ENCODE measurements around the gene SLC35F3.

SLC35F3 gene

DNA sequence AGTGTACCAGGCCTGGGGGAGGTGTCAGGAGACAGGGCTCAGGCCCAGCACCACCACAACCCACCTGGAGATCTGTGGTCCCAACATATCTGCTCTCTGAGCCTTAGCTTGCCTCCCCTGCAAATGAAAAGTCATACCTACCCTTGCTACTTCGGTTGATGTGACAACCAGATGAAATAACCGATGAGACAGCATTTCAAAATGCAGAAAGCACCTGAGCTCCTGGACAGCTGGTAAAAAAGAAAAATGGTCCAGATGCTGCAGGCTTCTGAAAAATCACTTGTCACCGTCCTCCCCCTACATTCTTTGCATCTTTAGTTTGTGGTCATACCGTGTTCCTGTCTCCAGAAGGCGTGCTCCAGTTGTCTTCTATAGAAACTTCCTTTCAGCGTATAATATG is 416.8 kb downstream of the SLC35F3 start:
- no peak for DNase-seq (ENCODE audit: low spot score)

DNA sequence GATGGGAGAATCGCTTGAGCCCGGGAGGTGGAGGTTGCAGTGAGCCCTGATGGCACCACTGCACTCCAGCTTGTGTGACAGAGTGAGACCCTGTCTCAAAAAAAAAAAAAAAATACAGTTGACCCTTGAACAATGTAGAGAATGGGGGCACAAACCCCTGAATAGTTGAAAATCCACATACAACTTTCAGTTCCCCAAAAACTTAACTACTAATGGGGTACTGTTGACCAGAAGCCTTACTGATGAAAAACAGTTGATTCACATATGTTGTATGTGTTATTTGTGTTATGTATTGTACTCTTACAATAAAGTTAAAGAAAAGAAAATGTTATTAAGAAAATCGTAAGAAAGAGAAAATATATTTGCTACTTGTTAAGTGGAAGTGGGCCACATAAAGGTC is 417.6 kb downstream of the SLC35F3 start:
- no peak for DNase-seq (ENCODE audit: low spot score)

DNA sequence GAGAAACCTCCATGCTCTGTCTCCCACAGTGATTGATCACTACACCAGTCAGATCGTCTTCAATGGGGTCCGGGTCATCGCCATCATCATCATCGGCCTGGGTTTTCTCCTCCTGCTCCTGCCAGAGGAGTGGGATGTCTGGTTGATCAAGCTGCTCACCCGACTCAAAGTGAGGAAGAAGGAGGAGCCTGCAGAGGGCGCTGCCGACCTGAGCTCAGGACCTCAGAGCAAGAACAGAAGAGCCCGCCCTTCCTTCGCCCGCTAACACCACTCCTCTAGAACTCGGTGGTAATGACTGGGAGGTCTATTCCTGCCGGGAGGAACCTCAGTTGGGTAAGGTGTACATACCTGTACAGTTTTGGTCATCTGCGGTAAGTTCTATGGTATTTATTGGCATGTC is 418.5 kb downstream of the SLC35F3 start:
- peak; percentile 22 for DNase-seq (ENCODE audit: low spot score)

DNA sequence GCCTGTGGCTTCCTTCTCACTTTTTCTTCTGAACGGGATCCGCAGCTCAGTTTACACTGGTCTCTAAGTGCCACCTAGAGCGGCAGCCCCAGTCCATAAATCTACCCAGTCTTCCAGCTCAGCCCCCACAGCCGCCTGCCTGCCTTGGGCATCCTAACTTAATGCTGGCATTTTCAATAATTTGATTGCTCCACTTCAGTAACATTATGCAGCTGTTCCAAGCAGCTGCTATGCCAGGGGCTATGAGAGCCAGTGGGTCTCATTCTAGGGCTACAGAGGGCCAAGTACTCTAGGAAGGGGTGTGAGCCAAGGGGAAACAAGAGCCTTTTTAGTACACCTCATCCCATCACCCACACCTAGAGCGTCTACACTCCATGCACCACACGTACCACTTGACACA is 420.3 kb downstream of the SLC35F3 start:
- DNase-seq (ENCODE audit: low spot score), result no peak

DNA sequence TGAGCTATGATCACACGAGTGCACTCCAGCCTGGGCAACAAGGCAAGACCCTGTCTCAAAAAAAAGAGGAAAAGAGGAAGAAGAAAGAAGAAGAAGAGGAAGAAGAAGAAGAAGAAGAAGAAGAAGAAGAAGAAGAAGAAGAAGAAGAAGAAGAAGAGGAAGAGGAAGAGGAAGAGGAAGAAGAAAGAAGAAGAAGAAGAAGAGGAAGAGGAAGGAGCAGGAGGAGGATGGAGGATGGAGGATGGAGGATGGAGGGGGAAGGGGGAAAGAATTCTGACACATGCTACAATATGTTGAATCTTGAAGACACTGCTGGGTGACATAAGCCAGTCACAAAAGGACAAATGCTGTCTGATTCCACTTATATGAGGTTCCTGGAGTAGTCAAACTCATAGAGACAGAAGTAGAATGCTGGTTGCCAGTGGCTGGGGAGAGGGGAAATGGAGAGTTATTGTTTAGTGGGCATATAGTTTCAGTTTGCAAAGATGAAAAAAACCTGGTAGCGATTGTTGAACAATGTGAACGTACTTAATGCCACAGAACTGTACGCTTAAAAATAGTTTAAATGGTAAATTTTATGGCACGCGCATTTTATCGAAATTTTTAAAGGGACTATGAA is 421.5 kb downstream of the SLC35F3 start:
- DNase-seq (ENCODE audit: low spot score), result no peak

DNA sequence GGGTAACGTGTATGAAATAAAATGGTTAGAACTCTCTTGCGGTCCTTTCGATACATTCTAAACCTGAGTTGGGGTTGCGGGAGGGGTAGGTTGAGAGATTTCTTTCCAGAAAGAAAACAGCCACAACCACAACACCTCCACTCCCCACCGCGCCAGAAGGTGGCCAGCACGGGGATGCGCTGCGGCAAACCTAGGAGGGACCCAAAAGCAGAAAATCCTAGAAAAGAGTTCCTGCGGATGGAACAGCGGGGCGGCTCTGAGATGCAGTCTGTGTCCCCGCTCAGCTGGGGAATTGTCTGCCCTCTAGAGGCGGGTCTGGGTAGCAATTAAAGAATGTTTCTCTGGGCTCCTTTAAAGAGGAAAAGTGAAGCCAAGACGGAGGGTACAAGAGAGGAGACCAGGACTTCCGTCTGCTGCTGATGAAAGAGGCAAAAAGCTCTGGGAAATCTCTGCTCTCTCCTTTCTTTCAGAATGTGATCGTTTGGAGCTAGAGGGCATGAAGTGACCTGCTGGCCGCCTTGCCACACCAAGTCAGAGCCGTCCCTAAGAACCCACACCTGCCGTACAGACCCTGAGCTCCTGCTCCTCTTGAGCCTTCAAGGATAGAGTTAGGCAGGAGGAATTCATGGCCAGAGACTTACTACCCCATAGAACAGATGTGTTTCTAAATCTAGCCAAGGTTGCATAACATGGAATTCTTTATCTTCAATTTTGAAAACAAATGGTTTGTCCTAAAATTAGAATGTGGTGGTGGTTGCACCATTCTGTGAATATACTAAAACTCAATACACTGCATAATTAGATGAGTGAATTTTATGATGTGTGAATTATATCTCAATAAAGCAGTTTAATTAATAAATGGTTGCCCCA is 422.3 kb downstream of the SLC35F3 start:
- DNase-seq (ENCODE audit: low spot score), result peak; percentile 39

DNA sequence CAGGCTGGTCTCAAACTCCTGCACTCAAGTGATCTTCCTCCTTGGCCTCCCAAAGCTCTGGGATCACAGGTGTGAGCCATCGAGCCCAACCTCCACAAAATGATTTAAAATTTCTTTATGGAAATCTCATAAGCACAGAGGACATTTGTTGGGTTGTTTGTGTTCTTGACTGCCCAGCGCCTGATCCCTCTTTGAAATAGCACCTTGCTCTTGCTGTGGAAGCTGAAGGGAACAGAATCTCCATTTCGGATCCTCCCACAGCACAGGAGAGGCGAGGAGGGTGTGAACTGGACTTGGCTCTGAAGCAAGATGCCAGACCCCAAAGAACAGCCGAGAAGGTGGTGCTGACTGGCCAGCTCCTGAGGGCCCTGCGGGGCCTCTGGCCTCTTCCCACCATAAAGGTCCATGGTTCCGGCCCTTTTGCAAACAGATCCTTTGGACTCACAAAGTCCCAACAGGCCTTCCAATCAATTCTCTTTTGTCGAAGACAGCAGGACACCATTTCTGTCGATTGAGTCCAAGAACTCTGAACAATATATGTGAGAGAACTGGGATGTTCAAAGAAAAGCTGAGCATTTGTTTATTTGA is 423.2 kb downstream of the SLC35F3 start:
- no peak for DNase-seq (ENCODE audit: low spot score)

DNA sequence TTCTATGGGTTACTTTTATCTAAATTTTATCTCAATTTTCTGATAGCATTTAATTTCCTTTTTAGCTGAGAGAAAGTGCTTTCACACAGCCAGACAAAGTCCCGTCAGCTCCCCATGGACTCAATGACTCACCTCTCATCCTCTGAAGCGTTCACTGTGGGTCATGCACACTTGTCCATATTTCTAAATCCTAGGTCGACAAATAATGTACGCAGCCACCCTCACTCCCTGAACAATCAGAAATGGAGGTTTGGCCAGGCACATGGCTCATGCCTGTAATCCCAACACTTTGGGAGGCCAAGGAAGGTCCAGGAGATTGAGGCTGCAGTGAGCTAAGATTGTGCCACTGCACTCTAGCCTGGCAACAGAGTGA is 426.4 kb downstream of the SLC35F3 start:
- no peak for DNase-seq (ENCODE audit: low spot score)

DNA sequence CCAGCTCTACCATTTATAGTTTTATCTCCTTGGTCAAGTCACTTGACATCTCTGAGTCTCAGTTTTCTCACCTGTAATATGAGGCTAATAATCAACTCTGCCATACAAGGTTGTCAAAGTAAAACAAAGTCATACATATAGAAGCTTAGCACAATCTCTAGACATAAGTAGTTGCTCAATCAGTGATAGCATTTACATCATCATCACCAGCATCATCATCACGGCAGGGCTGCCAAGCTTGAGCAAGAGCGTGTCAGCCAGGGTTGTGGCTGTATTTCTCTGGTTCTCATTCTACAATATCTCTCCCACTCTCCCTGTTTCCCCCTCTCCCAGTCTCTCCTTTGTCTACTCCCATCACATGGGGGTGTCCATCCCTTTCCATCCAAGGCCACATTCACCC is 427.0 kb downstream of the SLC35F3 start:
- no peak for DNase-seq (ENCODE audit: low spot score)

DNA sequence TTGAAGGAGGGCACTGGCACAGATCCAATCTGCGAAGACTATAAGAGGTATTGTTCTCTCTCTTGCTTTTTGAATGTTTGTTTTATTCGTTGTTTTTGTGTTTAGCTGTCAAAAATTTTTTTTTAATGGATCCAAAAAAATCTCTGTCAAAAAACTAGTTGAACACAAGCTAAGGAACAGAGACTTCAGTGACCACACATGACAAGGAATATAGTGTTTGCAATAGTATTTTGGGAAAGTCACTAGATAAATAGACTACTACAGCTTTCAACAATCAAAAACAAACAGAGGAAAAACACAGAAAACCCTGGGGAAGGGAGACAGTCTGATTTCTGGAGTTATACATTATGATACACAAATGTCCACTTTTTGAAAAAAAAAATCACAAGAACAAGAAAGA is 431.9 kb downstream of the SLC35F3 start:
- DNase-seq (ENCODE audit: low spot score), result no peak

DNA sequence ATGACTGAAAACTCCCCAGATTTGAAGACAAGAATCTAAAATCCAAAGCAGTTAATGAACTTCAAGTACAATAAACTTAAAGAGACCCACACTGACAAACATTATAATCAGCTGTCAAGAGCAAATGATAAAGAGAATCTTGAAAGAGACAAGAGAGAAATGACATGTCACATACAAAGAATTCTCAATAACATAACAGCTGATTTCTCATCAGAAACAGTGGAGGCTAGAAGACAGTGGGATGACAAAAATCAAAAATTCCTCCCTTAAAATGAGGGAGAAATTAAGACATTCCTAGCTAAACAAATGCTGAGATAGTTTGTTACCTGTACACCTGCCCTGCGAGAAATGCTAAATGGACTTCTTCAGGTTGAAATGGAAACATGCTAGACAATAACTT is 432.8 kb downstream of the SLC35F3 start:
- no peak for DNase-seq (ENCODE audit: low spot score)

DNA sequence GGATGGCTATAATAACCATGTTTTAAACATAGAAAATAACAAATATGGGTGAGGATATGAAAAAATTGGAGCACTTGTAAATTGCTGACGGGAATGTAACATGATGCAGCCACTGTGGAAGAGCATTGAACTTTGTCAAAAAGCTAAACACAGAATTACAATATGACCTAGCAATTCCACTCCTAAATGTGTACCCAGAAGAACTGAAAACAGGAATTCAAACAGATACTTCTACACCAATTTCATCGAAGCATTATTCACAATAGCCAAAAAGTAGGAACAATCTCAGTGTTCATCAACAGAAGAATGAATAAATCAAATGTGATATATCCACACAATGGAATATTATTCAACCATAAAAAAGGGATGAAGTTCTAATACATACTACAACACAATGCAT is 436.1 kb downstream of the SLC35F3 start:
- no peak for DNase-seq (ENCODE audit: low spot score)

DNA sequence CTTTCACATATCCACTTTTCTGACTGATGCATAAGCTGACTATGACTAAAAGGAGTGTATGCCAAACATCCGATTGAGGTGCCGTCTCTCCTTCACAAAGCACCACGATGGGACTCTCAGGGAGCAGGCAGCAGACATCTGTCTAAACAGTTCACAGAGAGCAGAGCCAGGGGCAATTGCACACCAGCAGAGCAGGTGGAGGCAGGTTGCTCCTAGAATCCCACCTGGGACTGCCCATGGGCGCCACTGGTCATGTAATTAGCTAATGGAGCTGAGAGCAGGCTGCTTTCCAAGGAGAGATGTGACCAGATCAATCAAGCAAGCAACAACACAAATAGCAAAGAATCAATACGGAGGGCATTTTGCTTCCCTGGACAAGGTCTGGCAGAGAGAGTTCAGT is 438.3 kb downstream of the SLC35F3 start:
- no peak for DNase-seq (ENCODE audit: low spot score)

DNA sequence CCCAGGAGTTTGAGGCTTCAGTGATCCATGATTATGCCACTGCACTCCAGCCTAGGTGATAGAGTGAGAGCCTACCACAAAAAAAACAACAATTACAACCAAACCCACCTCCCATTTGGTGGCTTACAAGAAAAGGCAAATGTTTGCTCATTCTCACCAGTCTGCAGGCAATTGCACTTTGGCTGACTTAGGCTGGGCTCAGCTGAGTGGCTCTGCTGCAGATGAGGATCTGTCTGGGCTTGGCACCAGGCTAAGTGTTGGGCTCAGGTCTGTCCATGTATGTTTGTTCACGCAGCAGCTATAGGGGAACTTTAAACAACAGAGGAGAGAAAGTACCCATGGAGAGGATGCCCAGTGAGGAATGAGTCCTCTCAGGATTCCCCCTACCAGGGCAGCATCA is 440.8 kb downstream of the SLC35F3 start:
- DNase-seq (ENCODE audit: low spot score), result no peak

DNA sequence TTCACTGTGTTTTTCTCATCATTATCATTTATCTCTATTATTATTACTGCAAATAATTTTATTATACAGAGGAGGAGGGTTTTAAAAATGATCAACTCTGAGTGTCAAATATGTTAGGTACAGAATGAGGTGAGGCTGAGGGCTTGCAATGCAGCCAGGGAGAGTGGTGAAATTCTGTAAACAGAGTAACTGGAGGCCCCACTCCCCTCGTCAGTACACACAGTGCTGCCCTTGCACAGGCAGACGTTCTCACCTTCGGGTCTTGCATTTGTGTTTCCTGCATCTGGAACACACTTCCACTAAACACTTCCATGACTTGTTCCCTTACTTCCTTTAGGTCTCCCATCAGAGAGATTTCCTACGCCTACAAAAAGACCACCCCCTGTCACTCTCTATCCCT is 444.5 kb downstream of the SLC35F3 start:
- DNase-seq (ENCODE audit: low spot score), result no peak

DNA sequence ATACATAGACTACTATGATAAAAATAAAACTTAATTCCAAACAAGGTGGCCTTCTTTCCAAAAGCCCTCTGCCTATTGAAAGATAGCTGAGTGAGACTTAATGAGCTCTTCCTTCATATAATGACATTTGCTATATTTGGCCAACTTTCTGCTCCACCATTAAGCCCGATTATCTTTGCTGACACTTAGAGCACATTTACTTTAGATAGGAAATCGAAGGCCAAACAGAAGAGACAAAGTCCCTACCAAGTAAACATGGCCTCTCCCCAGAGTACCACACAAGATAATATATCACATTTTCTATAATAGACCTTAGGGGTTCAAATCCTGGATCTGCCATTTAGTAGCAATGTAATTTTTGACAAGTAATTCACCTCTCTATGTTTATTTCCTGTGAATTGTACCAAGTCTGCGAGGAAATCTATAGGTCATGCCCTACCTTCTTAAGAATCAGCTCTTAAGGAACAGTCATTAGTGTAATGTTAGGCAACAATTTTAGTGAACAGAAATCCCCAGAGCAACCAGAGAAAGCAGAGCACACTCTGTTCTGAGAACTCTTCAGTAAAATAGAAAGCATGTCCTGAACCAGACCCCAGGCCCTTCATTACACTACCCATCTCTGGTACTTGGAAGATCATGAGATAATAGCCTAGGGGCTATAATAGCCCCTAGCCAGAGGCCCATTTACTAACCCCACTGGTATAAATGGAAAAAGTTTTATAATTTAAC is 451.5 kb downstream of the SLC35F3 start:
- no peak for DNase-seq (ENCODE audit: low spot score)

DNA sequence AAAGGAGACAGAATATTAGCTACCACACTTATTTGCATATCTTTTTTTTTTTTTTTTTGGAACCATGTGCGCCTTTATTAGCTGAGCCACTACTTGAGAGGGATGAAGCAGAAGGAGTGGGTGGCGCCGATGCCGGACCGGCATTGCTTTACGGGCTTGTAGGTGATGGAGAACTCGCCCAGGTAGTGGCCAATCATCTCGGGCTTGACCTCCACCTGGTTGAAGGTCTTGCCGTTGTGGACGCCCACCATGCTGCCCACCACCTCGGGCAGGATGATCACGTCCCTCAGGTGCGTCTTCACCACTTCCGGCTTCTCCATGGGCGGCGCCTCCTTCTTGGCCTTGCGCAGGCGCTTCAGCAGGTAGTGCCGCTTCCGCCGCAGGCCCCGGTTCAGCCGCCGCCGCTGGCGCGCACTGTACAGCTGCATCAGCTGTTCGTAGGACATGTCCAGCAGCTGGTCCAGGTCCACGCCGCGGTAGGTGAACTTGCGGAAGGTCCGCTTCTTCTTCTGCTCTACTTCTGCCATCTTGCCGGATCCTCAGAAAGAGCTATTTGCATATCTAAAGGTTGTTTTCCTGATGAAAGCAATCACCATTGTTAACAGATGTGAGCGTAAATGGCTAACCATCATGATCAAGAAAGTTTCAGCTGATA is 452.3 kb downstream of the SLC35F3 start:
- peak; percentile 70 for DNase-seq (ENCODE audit: low spot score)

DNA sequence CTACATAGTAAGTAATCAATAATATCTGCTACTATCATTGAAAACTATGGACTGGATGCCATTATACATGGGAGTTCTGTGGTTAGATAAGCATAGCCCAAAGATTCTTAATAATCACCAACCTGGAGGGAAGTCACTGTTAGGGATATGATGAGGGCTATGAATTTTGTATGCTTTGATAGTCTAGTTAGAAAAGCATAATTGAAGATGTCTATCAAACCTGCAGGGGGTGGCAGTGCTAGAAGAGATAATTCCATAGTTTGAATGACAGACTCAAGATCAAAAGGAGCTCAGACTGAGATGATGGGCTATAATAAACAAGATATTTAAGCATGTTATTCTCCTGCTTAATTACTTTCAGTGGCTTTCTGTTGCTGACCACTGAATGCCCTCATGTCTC is 453.4 kb downstream of the SLC35F3 start:
- DNase-seq (ENCODE audit: low spot score), result no peak

DNA sequence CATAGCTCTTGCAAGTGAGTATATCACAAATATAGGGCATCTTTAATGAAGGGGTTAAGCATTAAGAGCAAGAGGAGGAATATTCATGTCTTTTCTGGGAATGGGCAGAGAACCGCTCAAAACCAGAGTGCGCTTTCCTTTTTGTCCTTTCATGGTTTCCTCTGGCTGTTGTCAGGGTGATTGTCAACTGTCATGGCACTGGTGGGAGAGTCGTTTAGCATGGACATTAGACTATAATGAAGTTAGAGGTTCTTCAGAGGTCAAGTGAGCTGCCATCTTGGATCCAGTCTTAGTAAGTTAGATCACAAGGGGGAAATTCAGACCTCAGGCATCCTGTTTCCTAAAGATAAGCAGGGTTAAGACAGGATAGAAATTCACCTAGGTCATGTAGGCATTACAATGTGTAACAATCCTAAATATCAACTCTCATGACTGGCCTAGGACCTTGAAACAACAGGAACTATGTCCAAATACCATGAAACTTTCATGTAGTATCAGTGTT is 456.7 kb downstream of the SLC35F3 start:
- no peak for DNase-seq (ENCODE audit: low spot score)

DNA sequence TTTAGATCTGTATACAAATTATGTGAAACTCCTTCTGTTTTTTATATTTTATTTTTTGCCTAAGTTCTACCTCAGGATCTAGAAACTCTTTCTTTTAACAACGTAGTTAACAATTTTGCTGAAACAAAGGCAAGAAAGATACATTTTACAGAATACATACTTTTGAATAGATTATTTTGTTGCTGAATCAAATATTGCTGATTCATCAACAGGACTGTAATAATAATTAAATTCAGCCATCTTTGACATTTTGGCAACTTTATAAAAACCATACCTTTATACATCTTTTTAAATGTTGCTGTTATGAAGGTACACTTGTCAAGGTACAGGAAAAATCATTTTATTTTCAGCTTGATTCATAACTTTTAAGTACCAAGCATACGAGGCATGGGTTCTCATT is 458.1 kb downstream of the SLC35F3 start:
- no peak for DNase-seq (ENCODE audit: low spot score)

DNA sequence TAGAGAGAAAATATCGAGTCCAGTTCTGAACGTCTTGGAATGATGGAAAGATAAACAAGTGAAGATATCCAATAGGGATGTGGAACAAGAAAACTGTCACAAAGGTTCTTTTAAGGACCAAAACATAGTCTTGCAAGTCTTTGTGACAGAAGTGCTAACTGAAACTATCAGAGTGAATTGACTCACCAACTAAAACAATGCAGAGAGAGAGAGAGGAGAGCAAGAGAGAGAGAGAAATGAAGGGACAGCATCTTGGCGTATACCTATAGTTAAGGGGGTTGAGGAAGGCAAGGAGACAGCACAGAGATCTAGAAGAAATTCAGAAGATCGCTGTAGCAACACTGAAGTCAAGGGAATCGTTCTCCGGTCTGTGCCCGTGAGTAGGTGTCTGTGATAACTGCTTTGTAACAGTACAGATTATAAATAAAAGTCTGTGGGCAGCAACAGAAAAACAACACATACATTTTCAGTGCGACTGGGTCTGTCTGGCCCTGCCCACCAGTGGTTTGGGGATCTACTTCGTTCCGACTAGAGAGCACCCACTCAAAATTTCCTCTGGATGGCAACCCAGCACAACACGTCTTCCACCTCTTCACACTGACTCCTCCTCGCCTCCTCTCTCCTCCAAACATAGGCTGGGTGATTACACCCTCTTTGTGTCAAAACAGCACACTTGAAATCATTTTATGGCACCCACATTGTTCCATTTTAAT is 464.0 kb downstream of the SLC35F3 start:
- DNase-seq (ENCODE audit: low spot score), result no peak
